ENCODE results near the gene GAPDH.

DNA sequence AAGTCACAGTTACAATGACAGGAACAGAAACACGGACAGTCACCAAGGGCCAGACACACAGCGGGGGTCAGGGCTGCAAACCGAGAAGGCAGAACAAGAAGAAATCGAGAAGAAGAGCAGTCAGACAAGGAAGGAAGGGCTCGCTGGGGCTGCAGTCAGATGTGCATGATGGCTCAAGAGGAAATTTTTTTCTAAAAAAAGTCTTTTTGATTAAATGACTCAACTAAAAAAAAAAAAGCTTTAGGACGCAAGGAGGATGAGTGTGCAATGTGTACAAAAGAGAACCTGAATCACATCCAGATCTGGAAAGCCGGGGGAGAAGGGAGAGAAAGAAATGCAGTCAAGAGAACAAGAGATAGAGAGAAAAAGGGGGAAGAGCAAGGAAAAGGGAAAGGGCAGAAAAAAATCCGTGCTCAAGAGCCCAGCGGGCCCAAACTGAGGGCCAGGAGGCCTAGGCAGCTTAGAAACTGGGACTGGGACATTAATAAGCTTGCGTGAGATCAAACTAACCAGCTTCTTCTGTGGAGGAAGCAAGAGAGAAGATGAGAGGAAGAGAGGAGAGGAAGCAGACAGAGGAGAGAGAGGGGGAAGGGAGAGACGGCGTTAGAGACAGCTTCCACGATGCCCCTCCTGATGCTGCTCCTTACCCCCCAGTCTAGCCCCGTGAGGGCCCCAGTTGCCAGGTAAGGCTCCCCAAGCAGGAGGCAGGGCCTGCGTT, 14.8 kb downstream of the GAPDH start:
- no peak for TF ChIP-seq POLR2AphosphoS5 (IDR thresholded peaks at IDR 0.05)
- TF ChIP-seq CTCF (IDR thresholded peaks at IDR 0.05), result no peak

Data from transverse colon (tissue), 4 donors.